Measurements from ENCODE around the gene ACSS1. TPM values are rescaled to one million over a fixed set of nuclear protein-coding genes. Genes with fewer than 3 reads are reported as not detected.

ACSS1 gene
- total RNA-seq, 1 donor from 2014 or later, result 1.8 TPM

DNA sequence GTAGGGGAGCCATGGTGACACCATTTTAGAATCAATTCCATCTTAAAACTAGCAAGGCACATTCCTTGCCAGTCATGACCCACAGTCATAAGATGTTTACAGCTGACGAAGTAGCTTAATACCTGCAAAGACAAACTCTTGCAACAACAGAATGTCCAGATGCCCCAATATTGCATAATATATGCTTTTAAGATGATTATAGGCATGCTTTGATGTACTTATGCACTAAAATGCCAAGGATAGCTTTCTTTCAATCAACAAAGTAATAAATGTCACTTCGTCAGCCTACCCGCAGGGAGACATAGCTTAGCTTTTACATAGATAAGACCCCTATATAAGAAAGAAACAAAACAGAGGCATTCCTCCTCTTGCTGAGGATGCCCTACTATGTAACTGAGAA is 26.7 kb downstream of the ACSS1 start:
- Histone ChIP-seq H3K36me3 (ENCODE audit: control insufficient read depth, insufficient read depth, low read length) (no peaks in the 10 kb centered on the region), H3K4me3 (ENCODE audit: low read depth, low read length) (no peak overlapping the region), H3K27me3 (ENCODE audit: control insufficient read depth, insufficient read depth, low read length) (peaks cover 1% of the 10 kb centered on the region)
- no peak for TF ChIP-seq CTCF (IDR thresholded peaks at IDR 0.05; ENCODE audit: insufficient read depth, low read length, severe bottlenecking)
- no peak for DNase-seq (ENCODE audit: low read depth)
- FAIRE-seq, result no peak

- no peak for TF ChIP-seq CTCF (IDR thresholded peaks at IDR 0.05; ENCODE audit: insufficient read depth, low read length, severe bottlenecking)
- peak; percentile 68 for FAIRE-seq
- no peak overlapping the region for H3K4me3 ChIP-seq (ENCODE audit: low read depth, low read length)
- DNase-seq (ENCODE audit: low read depth), result no peak
- H3K36me3 ChIP-seq (ENCODE audit: control insufficient read depth, insufficient read depth, low read length), result no peaks in the 10 kb centered on the region
- H3K27me3 ChIP-seq (ENCODE audit: control insufficient read depth, insufficient read depth, low read length), result peaks cover 1% of the 10 kb centered on the region
These were observed 27.2 kb downstream of the ACSS1 start for GRCh38 chr20:25030649-25031207.

DNA sequence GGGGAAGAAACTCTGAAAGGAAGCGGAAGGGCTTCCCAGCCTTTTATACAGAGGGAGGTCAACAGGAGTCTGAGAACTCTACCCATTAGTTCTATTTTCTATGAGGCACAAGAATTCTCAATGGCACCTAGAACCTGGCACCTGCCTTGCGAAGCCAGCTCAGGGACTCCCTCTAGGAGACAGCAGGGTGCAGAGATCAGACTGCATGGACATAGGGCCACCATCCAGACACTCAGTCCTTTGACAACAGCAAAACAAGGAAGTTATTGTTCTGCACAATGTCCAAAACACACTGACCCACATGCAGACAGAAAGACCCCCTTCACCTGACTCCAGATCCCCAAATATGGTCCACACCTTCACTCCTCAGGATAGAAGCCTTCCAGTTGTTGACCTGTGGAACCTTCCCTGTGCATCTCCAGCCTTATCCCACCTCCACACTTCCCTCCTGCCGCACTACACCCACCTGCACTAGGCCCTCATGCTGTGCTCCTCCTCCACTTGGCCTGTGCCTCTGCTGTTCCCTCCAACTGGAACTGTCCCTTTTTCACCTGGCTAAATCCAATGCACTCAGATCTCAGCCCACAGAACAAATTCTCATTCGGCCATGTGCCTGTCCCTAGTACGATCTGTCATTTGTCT is 27.8 kb downstream of the ACSS1 start:
- peaks cover 1% of the 10 kb centered on the region for H3K27me3 ChIP-seq (ENCODE audit: control insufficient read depth, insufficient read depth, low read length)
- H3K36me3 ChIP-seq (ENCODE audit: control insufficient read depth, insufficient read depth, low read length), result no peaks in the 10 kb centered on the region
- no peak for DNase-seq (ENCODE audit: low read depth)
- peak; percentile 75 for FAIRE-seq
- no peak overlapping the region for H3K4me3 ChIP-seq (ENCODE audit: low read depth, low read length)
- no peak for TF ChIP-seq CTCF (IDR thresholded peaks at IDR 0.05; ENCODE audit: insufficient read depth, low read length, severe bottlenecking)

GRCh38 chr20:25025986-25026605 is 31.8 kb downstream of the ACSS1 start:
- no peak for FAIRE-seq
- no peaks in the 10 kb centered on the region for H3K27me3 ChIP-seq (ENCODE audit: control insufficient read depth, insufficient read depth, low read length)
- no peak for DNase-seq (ENCODE audit: low read depth)
- no peak overlapping the region for H3K4me3 ChIP-seq (ENCODE audit: low read depth, low read length)
- no peak for TF ChIP-seq CTCF (IDR thresholded peaks at IDR 0.05; ENCODE audit: insufficient read depth, low read length, severe bottlenecking)
- no peaks in the 10 kb centered on the region for H3K36me3 ChIP-seq (ENCODE audit: control insufficient read depth, insufficient read depth, low read length)

DNA sequence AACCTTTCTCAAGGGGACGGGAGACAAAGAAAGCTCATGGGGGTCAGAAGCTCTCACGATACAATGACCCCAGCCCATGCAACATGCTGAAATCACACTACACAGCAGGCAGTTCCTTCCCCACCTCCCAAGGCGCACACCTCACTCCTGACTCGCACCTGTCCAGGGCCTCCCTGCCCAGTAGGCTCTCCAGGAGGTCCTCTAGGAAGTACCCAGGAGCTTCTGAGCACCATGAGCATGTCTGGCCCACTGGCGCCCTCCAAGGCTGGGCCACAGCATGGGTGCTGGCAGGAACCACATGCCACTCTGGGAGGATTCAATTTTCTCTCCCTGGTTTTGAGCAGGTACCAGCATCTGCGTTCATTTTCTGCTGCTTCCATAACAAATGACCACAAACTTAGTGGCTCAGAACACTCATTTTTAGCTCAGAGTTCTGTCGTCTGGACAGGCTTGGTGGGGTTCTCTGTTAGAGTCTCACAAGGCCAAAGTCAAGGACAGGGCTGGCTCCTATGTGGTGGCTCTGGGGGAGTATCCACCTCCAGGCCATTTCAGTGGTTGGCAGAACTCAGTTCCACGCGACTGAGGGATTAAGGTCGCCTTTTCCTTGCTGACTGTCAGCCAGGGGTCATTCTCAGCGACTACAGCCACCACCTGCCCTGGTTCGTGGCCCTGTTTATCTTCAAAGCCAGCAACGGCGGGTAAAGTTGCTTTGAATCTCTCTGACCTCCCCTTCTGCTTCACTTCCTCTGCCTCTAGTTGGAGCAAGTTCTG is 32.7 kb downstream of the ACSS1 start:
- H3K36me3 ChIP-seq (ENCODE audit: control insufficient read depth, insufficient read depth, low read length), result no peaks in the 10 kb centered on the region
- TF ChIP-seq CTCF (IDR thresholded peaks at IDR 0.05; ENCODE audit: insufficient read depth, low read length, severe bottlenecking), result no peak
- DNase-seq (ENCODE audit: low read depth), result no peak
- no peak overlapping the region for H3K4me3 ChIP-seq (ENCODE audit: low read depth, low read length)
- peak; percentile 47 for FAIRE-seq
- H3K27me3 ChIP-seq (ENCODE audit: control insufficient read depth, insufficient read depth, low read length), result no peaks in the 10 kb centered on the region

All from bronchial epithelial cell (primary cell).